IPS-NIHi7 (cell line): ENCODE measurements around the gene CRB3.

Experiments used
- DNase-seq: peaks from one replicate; pipeline ENCODE4 v3.0.0; 2012; ENCODE audit warnings: mixed read lengths; ENCODE audit errors: extremely low spot score

CRB3 gene

GRCh38 chr19:6466526-6467248 lies 2.6 kb downstream of the CRB3 start:
- no peak for DNase-seq

GRCh38 chr19:6467384-6467783 lies 3.3 kb downstream of the CRB3 start:
- DNase-seq = no peak

GRCh38 chr19:6470173-6470572 lies 6.1 kb downstream of the CRB3 start:
- no peak for DNase-seq

- no peak for DNase-seq
Observed at GRCh38 chr19:6471076-6471475, 7.0 kb downstream of the CRB3 start.

GRCh38 chr19:6472713-6473112 lies 8.6 kb downstream of the CRB3 start:
- DNase-seq = no peak

GRCh38 chr19:6473647-6474046 lies 9.6 kb downstream of the CRB3 start:
- DNase-seq = no peak

- DNase-seq = peak; percentile 38
Observed at GRCh38 chr19:6475321-6476108, 11.4 kb downstream of the CRB3 start.

- DNase-seq = peak; percentile 98
Observed at GRCh38 chr19:6476155-6476895, 12.3 kb downstream of the CRB3 start.

GRCh38 chr19:6476896-6477431 lies 12.9 kb downstream of the CRB3 start:
- no peak for DNase-seq

GRCh38 chr19:6478815-6479214 lies 14.7 kb downstream of the CRB3 start:
- DNase-seq = no peak

- no peak for DNase-seq
Observed at GRCh38 chr19:6479836-6480398, 15.8 kb downstream of the CRB3 start.

GRCh38 chr19:6480848-6481415 lies 16.9 kb downstream of the CRB3 start:
- DNase-seq = no peak

GRCh38 chr19:6481541-6482342 lies 17.7 kb downstream of the CRB3 start, which contains the start of gene DENND1C:
Gene DENND1C (minus strand): TSS chr19:6481787. CDS start chr19:6481695, 92 bp downstream.
- no peak for DNase-seq

GRCh38 chr19:6482343-6482686 lies 18.2 kb downstream of the CRB3 start:
- no peak for DNase-seq

- no peak for DNase-seq
Observed at GRCh38 chr19:6483235-6483634, 19.2 kb downstream of the CRB3 start.

GRCh38 chr19:6484230-6484629 lies 20.2 kb downstream of the CRB3 start:
- DNase-seq = no peak

GRCh38 chr19:6484831-6485230 lies 20.8 kb downstream of the CRB3 start:
- DNase-seq = no peak

- DNase-seq = no peak
Observed at GRCh38 chr19:6489278-6490061, 25.4 kb downstream of the CRB3 start.

GRCh38 chr19:6490134-6490533 lies 26.1 kb downstream of the CRB3 start:
- DNase-seq = no peak
